Tibial nerve (tissue), 4 donors: ENCODE results near the gene NTM.

Source experiments
- EP300 ChIP-seq, 2 donors: sonication (generic); formaldehyde crosslinking; IDR thresholded peaks; one replicate each; pipeline ENCODE4 v1.6.1; 2017; ENCODE audit warnings: antibody characterized with exemption in 2 of 2, mild to moderate bottlenecking in 1 of 2
- POLR2A ChIP-seq, 2 donors: fragments of 450-650 bp; IDR thresholded peaks; one replicate each; pipeline ENCODE4 v1.6.1; 2017; ENCODE audit warnings: antibody characterized with exemption in 2 of 2, mild to moderate bottlenecking in 2 of 2, moderate library complexity in 2 of 2
- TF ChIP-seq, protein P1 (sequence below), 5 experiments: fragments of 200-600 bp in 3 of 5; fragments of 450-650 bp in 2 of 5; sonication (generic) in 3 of 5; IDR thresholded peaks; one replicate each; pipeline ENCODE4 v1.5.1; 2016 to 2019; ENCODE audit warnings: antibody characterized with exemption in 5 of 5, mild to moderate bottlenecking in 3 of 5, moderate library complexity in 2 of 5

GRCh38 chr11:132072858-132073211, 702.4 kb downstream of the NTM start:
- TF ChIP-seq POLR2A (IDR thresholded peaks at IDR 0.05): no peak
- TF ChIP-seq, protein P1, sequence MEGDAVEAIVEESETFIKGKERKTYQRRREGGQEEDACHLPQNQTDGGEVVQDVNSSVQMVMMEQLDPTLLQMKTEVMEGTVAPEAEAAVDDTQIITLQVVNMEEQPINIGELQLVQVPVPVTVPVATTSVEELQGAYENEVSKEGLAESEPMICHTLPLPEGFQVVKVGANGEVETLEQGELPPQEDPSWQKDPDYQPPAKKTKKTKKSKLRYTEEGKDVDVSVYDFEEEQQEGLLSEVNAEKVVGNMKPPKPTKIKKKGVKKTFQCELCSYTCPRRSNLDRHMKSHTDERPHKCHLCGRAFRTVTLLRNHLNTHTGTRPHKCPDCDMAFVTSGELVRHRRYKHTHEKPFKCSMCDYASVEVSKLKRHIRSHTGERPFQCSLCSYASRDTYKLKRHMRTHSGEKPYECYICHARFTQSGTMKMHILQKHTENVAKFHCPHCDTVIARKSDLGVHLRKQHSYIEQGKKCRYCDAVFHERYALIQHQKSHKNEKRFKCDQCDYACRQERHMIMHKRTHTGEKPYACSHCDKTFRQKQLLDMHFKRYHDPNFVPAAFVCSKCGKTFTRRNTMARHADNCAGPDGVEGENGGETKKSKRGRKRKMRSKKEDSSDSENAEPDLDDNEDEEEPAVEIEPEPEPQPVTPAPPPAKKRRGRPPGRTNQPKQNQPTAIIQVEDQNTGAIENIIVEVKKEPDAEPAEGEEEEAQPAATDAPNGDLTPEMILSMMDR (IDR thresholded peaks at IDR 0.05): no peak
- TF ChIP-seq EP300 (IDR thresholded peaks at IDR 0.05): no peak
